Retinal pigment epithelial cell (primary cell): ENCODE results near the gene KCNN4.

Experiments
- DNase-seq: peaks from one replicate; pipeline ENCODE4 v3.0.0-alpha.2; 2010; ENCODE audit warnings: low read depth
- H3K4me3 ChIP-seq: 2 replicates; pipeline ENCODE4 v1.5.1; 2011; ENCODE audit warnings: mild to moderate bottlenecking, low read length, control low read depth, moderate library complexity
- TF ChIP-seq, protein P1 (sequence below): conservative IDR thresholded peaks from 2 replicates; pipeline ENCODE4 v1.5.1; 2011; ENCODE audit warnings: low read depth, low read length, control low read depth, inconsistent platforms

KCNN4 gene

DNA sequence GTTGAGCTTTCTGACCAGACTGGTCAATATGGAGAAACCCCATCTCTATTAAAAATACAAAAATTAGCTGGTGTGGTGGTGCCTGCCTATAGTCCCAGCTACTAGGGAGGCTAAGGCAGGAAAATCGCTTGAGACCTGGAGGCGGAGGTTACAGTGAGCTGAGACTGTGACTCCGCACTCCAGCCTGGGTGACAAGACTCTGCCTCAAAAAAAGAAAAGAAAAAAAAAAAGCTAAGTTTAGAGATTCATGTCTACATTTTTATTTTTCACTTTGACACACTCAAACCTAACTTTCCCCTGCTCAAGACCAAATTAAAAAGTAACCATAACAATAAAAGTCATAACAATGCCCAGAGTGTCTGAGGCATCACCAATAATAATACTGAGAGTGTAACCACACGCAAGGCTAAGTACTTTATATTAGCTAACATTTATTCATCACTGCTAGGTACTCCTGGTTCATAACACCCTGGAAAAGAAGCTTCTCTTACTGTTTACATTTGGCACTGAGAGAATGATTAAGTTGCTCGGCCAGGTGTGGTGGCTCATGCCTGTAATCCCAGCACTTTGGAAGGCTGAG, 59.2 kb downstream of the KCNN4 start:
- no peak for DNase-seq
- H3K4me3 ChIP-seq = no peak overlapping the region
- TF ChIP-seq, protein P1, sequence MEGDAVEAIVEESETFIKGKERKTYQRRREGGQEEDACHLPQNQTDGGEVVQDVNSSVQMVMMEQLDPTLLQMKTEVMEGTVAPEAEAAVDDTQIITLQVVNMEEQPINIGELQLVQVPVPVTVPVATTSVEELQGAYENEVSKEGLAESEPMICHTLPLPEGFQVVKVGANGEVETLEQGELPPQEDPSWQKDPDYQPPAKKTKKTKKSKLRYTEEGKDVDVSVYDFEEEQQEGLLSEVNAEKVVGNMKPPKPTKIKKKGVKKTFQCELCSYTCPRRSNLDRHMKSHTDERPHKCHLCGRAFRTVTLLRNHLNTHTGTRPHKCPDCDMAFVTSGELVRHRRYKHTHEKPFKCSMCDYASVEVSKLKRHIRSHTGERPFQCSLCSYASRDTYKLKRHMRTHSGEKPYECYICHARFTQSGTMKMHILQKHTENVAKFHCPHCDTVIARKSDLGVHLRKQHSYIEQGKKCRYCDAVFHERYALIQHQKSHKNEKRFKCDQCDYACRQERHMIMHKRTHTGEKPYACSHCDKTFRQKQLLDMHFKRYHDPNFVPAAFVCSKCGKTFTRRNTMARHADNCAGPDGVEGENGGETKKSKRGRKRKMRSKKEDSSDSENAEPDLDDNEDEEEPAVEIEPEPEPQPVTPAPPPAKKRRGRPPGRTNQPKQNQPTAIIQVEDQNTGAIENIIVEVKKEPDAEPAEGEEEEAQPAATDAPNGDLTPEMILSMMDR = no peak

DNA sequence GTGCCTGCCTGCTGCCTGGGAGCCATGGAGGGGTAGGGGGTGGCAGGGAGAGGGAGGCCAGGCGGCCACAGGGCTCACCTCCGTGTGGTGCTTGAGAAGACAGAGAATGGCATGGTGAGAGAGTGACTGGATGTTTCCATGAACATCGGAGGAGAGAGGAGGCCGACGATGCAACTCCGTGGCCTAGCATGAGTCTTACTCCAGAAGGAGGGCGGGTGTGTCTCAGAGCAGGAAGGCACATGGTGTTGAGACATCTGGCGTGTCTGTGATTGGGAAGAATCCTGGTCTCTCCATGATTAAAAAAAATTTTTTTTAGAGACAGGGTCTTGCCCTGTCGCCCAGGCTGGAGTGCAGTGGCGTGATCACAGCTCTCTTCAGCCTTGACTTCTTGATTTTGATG, 59.8 kb downstream of the KCNN4 start:
- TF ChIP-seq, protein P1 = no peak
- H3K4me3 ChIP-seq = no peak overlapping the region
- no peak for DNase-seq

DNA sequence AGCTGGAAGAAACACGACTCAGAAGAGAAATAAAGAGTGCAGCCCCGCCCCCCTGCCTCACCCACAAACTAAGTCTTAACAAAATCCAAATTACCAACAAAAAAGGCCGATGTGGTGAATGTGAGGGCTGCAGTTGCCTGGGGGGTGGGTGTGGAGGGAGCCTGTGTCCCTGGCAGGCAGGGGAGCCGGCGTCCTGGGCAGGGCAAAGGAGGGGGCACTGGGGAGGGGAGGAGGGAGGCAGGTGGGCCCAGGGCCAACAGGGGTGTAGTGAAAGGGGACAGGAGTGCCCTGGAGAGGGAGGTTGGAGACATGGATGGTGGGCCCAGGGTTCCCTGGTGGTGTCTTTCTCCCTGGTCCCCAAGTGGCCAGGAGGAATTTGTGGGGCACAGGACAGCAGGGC, 60.9 kb downstream of the KCNN4 start:
- TF ChIP-seq, protein P1 = no peak
- no peak for DNase-seq
- H3K4me3 ChIP-seq = no peak overlapping the region

DNA sequence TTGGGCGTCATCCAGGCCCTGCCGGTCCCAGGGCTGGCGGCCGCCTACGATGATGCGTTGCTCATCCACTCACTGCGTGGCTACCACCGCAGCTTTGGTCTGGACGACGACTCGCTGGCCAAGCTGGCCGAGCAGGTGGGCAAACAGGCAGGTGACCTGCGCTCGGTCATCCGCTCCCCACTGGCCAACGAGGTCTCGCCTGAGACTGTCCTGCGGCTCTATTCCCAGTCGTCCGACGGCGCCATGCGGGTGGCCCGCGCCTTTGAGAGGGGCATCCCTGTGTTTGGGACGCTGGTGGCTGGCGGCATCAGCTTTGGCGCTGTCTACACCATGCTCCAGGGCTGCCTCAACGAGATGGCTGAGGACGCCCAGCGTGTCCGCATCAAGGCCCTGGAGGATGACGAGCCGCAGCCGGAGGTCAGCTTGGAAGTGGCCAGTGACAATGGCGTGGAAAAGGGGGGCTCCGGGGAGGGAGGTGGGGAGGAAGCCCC, 61.4 kb downstream of the KCNN4 start:
- DNase-seq = no peak
- no peak overlapping the region for H3K4me3 ChIP-seq
- TF ChIP-seq, protein P1 = no peak

DNA sequence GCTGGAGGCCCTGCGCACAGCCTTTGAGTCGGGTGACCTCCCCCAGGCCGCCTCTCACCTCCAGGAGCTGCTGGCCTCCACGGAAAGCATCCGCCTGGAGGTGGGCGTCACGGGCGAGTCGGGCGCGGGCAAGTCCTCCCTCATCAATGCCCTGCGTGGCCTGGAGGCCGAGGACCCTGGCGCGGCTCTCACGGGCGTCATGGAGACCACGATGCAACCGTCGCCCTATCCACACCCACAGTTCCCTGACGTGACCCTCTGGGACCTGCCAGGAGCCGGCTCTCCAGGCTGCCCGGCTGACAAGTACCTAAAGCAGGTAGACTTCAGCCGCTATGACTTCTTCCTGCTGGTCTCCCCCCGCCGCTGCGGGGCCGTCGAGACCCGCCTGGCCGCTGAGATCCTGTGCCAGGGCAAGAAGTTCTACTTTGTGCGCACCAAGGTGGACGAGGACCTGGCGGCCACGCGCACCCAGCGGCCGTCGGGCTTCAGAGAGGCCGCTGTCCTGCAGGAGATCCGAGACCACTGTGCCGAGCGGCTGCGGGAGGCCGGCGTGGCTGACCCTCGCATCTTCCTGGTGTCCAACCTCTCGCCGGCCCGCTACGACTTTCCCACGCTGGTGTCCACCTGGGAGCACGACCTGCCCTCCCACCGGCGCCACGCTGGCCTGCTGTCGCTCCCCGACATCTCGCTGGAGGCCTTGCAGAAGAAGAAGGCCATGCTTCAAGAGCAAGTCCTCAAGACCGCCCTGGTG, 62.0 kb downstream of the KCNN4 start:
- TF ChIP-seq, protein P1 = no peak
- H3K4me3 ChIP-seq = no peak overlapping the region
- no peak for DNase-seq
